ENCODE data around the gene SRP9.

DNA sequence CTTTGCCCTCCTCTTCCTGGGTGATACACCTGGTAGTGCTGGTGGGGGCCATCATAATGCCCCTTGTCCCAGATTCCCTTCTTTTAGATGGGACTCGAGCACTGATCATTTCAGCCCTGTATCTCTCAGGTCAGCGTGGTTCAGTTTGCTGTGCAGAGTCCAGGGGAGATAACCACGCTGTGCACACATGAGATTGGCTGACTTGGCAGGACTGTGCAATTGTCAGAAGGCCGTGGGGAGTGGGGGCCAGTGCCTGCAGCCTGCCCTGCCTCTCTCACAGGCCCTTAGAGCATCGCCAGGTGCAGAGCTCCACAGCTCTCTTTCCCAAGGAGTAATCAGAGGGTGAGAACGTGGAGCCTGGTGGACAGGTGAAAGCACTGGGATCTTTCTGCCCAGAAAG is 47.5 kb downstream of the SRP9 start:
- TF ChIP-seq, protein P1, sequence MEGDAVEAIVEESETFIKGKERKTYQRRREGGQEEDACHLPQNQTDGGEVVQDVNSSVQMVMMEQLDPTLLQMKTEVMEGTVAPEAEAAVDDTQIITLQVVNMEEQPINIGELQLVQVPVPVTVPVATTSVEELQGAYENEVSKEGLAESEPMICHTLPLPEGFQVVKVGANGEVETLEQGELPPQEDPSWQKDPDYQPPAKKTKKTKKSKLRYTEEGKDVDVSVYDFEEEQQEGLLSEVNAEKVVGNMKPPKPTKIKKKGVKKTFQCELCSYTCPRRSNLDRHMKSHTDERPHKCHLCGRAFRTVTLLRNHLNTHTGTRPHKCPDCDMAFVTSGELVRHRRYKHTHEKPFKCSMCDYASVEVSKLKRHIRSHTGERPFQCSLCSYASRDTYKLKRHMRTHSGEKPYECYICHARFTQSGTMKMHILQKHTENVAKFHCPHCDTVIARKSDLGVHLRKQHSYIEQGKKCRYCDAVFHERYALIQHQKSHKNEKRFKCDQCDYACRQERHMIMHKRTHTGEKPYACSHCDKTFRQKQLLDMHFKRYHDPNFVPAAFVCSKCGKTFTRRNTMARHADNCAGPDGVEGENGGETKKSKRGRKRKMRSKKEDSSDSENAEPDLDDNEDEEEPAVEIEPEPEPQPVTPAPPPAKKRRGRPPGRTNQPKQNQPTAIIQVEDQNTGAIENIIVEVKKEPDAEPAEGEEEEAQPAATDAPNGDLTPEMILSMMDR (IDR thresholded peaks at IDR 0.05) = no peak
- TF ChIP-seq ZFX (IDR thresholded peaks at IDR 0.05; ENCODE audit: borderline replicate concordance) = no peak
